Stimulated activated CD8-positive, alpha-beta memory T cell treated with anti-CD3 and anti-CD28 coated beads, Interleukin-7, amount 100 ng/mL, for 4 hours (primary cell): ENCODE results near the gene PKP1.

Source experiments
- DNase-seq, 2 donors: peaks; one replicate each; pipeline ENCODE4 v3.0.0-alpha.2; 2020; ENCODE audit warnings: low read depth in 2 of 2

The PKP1 gene

DNA sequence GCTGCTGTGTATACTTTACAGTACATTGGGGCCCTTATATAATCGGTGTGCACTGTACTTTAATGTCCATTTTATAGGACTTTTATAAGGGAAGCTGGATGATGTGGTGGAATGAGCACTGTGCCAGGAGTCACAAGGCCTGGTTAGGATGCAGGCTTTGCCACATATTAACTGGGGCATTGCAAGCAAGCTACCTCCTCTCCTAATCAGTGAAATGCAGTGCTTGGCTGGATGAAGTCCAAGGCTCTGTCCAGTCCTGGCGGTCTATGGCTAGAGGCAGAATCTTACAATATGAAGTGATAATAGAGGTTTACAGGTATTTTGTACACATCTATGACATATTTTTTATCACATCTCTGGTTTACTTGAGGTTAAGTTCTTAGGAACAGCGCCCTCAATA lies 1.7 kb upstream of the PKP1 start:
- no peak for DNase-seq

DNA sequence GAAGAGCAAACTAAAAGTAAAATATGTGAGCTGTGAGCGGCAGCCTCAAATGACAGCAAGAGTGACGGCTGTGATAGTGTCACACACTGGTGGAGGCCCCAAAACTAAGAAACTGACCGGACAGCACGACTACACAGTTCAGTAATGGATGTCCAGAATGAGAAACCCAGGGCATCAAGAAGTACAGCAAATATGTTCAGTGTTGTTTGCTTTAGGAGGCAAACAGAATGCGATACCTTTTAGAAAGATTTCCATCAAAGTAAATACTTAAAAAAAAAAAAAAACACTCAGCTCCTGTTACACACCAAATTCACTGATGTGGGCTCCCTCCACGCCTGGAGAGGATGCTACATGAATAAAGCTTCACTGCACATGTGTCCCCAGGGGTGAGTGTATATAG lies 1.1 kb upstream of the PKP1 start:
- no peak for DNase-seq

DNA sequence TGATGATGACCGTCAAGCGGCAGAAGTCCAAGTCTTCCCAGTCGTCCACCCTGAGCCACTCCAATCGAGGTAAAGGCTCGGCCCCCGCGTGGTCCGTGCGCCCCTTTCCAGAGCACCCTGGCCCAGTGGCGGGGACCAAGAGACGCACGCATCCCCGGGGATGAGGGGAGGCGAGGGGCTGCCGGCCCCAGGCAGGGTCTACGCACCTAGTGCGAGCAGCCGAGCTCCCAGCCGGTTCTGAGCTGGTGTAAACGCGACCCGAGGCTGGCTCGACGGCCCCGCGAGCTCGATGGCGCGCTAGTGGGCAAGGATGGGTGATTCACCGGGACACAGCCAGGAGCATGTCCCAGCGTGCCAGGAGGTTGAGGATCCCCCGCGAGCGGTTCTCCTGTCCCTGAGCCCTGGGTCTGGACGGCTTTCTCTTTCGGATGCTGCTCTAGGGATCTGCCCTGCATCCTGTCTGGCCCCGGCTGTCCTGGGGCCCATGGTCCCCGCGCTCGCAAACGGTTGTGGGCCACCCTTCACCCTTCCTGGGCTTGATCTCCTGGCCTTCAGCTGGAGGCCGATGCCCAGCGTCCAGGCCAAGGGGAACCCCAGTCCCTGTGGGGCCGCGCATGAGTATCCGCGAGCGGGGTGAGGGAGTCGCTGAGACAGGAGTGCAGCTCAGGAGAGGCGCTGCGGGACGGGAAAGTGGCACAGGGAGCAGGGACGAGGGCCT lies 689 bp downstream of the PKP1 start:
- DNase-seq = no peak

DNA sequence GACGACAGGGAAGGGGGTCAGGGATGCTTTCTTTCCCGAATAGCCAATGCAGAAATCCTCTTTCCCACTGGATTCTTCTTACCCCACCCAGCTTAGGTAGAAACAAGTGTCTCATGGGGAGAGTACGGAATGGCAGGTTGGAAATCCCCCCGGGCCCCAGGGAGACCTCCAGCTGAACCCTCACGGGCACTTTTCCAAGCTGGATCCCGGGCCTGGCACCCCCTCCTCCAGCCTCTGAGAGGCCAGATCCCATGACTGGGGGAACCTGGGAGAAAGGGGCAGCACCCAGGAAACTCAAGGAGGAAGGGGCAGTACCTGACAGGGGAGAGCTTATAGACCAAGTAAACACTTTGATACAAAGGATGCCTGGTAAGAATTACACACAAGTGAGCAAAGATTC lies 1.3 kb downstream of the PKP1 start:
- no peak for DNase-seq

DNA sequence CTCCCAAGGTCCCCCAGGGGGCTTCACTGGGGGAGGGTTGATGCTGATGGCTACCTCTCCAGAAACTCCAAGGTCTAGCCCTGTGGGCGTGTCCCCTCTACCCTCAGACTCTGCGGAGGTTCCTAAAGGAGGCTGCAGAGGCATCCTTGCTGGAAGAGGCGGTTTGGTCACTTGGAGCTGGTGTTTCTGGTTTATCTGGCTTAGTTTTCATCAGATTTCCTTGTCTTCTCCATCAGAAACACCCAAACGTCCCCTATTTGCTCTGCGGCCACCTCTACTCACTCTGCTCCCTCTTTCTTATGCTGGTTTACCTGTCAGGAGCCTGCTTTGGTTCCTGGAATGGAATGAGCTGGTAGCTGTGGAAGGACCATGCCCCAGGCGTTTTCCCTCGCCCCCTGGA lies 2.5 kb downstream of the PKP1 start:
- no peak for DNase-seq

DNA sequence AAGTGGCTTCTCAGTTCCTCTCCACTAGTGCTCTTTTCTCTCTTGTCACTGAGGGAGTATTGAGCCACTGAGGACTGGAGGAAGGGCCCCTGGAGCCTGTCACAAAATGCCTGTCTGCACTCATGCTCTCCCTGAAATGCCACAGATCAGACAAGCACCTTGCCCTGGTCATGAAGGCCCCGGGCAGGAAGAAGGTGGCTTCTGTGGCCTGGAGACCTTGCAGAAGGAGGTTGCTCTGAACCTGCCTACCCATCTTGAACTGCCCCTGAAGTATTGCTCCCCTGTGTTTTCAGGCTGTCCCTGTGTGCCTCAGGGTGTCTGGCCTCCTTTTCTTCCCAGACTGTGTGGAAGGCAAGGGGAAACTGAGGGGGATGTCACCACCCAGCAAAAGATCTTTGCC lies 3.1 kb downstream of the PKP1 start:
- no peak for DNase-seq

DNA sequence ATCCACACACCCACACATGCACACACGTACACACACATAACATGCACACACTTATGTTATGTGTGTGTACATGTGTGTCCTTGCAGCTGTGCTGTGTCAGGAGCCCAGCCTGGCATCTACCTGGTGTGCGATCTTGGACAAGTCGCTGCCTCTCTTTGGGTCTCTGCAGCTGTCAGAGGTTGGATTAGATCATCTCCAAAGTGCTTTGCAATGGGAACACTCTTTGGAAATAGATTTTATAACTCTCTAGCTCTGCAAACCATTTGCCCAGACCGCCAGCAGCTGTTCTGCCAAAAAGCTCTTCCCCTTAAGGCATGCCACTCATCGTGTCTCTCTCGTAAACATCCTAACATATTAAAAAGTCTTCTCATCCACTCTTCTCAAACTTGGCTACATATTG lies 4.7 kb downstream of the PKP1 start:
- DNase-seq = no peak

DNA sequence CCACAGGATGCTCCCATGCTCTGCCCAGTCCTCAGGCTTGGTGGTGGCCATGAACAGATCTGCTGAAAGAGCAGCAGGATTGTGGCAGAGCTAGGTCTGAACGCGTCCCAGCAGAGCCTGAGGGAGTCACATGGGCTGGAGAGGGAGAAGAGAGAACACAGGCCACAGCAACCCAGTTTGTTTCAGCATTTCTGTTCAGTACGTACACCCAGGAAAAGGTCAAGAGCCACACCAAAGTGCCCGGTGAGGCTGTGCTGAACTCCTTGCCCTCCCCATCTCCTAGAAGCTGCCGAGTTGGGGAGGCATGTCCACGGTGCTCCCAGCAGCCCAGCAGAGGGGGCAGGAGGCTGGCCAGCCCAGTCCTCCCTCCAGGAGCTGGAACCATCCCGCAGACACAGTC lies 5.5 kb downstream of the PKP1 start:
- DNase-seq = no peak

DNA sequence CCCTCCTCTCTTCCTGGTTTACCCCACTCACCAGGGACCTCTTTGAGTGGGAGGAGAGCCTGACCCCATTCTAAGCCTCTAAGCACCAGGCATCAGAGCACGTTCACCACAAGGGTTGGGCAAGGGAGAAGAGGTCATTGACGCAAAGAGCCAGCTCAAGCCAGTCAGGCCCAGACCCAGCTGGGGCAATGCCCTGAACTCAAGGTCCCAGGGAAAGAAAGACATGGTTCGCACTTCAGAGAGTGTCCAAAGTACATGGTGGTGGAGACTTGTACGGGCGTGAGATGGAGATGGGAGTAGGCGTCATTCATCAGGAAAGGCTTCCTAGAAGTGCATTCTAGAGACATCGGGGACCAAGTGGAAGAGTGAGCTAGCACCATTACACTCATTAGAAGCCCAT lies 7.2 kb downstream of the PKP1 start:
- no peak for DNase-seq

DNA sequence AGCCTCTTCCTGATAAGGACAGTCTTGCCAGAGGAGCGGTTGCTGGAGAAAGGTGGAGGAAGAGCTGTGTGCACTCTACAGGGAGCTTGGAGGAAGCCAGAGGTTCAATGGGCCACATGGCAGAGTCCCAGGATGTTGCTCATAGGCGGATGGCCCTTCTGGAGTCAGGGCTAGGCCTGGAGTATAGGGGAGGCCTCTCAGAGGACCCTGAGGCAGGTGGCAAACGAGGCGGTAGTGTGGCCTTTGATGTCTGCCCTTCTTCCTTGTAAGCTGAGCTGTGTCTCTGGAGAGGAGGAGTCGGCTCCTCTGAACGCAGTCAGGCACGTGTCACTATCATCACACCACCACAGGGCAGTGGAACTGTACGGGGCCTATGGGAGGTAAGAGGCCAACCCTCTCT lies 8.6 kb downstream of the PKP1 start:
- no peak for DNase-seq

DNA sequence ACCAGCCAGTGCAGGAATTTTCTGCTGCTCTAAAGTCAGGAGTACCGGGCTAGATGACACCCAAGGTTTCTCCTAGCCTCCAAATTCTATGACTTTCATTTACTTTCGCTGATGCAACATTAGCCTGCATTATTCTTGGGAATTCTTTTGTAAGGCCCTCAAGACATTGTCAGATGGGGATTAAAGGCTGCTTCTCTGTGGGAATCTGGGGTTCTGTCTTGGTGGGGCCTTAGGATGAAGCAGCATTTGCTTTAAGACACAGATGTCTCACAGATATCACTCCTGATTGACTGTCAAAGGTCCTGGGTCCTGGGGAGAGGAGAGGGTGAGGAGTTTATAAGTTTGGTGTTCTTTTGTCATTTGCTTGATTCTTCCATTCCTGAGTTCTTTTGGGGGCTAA lies 11.6 kb downstream of the PKP1 start:
- DNase-seq = no peak

DNA sequence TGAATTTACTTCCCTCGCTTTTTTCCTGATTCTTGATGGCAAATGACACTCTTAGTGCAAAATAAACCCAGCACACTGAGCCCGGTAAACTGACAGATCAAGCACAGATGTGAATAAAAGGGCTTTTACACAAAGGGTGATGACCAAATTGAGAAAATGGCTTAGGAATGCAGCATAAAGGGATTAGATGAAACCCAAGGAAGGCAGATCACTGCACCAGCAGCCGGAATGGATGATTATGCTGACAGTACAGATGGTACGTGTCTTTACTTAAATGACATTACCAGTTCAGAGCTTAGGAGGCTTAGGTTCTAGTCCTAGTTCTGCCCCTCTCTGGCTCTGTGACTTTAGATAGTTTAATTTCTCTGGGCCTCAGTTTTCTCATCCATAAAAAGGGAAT lies 12.0 kb downstream of the PKP1 start:
- DNase-seq = no peak

DNA sequence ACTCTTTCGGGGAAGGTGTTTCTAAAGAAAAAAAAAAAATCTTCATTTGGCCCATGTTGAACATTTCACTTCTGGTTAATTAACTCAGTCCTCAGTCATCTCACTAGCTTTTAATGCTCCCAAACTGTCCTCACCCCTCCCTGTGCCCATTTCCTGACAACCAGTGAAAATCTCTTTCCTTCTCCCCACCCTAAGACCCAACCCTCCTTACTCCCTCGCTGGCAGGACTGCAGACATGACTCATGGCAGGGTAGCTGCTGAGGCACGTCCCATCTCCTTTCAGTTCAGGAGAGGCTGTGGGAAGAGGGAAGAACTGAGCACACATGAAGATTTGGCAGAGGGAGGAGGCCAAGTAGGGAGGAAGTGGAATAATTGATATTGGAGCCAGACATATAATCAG lies 12.6 kb downstream of the PKP1 start:
- DNase-seq = no peak

DNA sequence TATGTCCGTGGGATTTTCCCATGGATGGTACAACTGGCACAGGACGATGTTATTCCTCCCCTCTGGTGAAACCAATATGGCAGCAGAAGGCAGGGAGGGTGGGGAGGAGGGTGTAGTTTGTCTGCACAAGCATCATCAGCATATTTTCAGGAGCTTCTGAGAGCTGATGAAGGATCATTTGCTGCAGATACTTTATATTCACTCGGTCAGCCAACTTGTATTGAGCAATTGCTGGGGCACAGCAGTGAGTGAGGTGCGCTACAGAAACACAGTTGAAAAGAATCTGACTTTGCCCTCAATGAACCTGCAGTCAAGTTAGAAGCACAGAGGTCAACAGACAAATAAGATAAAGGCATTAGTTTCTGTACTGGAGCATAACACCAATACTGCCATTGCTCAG lies 13.0 kb downstream of the PKP1 start:
- DNase-seq = no peak

DNA sequence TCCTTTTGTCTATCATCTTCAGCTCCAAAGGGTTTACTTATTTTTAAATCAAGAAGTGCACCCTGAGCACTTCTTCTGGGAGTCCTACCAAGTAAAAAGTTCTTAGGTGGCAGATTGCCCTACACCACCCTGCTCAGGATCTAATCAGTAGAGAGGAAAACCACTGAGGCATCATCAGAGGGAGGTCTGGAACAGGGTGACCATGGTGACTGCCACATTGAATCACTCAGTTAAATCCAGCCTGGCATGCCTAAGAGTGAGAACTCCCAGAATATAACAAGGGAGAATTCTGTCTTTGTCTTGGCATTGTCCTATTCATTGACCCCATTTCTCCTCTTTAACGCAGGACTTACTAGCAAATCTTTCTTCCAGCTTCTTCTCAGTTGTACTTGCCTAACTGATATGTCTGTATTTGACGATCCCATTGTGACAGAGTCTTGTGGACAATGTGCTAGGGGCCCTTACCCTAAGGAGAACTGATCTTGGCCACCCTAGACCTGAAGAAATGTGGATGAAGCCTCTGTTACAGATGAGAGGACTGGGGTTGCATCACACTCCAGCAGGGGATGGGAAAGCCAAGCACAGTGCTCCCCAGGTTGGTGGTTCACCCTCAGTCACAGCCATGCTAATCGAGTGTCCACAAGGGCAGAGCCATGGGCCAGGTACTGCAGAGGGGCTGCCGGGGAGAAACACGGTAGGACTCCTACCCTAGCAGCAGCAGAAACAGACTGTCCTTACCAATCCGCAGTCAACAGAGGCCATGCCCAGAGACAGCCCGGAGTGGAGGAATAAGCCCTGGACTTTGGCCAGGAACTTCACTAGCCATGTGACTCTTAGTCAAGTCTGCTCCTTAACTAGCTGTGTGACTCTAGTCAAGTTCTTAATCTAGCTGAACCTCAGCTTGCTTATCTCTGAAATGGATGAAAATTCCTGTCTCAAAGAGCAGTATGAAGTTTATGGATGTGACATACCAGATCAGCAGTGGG lies 15.4 kb downstream of the PKP1 start:
- DNase-seq = no peak

DNA sequence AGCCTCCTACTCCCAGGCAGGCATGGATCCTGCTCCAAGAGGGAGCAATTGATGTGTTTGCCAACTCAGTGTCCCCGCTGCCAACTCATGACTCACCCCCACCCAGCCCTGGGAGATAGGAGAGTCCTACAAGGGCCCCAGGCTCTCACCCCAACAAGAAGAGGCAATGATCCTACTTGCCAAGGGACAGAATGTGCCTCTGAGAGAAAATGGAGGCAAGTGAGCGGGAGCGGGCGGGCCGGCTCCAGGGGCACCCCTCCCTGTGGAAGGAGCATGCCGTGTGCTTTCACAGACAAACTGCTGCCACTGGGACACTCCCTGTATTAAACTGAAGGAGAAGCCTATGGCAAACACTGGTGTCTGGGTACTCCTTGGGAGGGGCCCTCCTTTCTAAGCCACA lies 16.7 kb downstream of the PKP1 start:
- DNase-seq = no peak

DNA sequence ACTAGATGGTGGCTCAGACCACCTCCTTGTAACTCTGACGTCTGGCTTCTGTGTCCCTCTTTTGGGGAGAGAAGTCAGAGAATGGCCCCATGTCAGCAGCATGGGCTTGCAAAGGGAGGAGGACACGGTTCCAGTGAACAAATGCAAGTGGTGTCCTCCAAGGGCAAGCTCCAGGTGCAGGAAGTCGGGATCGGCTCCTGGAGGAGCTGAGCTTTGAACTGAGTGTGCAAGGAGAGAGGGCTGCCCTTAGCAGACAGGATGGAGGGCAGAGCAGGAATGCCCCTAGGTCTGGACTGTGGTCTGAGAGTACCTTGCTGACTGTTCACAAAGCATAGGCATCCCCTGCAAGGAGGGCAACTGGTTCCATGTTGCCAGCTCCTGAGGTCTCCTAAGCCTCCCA lies 17.3 kb downstream of the PKP1 start:
- DNase-seq = no peak

DNA sequence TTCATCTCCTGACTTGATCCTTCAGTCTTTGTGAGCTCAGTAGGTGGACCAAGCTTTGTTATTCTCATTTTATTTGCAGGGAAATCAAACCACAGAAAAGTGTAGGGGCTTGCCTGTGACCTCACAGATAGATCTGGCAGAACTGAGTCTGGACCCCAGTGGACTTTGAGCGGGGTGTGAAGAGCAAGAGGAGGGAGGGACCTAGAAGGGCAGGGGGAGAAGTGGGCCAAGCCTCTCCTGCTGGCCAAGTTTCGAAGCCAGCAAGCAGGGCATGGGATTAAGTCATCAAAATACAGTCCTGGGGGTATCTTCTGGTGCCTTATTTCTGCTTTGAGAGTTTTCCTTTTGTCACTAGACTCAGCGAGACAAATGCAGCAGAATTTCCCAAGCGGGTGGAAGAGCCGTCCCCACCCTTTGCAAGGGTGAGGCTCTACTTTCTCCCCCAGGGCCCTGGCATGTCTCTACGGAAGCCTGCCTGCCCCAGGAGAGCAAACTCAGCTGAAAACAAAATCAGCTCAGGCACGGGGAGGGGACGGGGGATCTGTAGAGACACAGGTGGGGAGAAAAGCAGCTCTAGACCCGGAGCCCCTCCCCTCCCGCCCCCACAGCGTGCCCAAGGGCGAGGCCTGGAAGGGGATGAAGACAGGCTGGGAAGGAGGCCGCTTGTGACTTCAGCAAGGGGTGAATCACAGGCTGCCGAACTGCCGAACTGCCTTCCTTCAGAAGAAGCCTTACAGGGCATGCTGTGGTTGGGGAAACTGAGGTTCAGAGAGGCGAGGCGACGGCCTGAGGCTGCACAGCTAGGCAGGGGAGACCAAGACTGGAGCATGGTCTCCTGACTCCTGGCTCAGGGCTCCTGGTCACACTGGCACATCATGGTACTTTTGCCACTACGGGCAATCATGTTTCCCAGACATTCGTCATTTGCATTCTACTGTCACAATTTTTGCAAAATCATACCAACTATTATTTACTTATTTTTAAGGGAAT lies 19.2 kb downstream of the PKP1 start:
- no peak for DNase-seq

DNA sequence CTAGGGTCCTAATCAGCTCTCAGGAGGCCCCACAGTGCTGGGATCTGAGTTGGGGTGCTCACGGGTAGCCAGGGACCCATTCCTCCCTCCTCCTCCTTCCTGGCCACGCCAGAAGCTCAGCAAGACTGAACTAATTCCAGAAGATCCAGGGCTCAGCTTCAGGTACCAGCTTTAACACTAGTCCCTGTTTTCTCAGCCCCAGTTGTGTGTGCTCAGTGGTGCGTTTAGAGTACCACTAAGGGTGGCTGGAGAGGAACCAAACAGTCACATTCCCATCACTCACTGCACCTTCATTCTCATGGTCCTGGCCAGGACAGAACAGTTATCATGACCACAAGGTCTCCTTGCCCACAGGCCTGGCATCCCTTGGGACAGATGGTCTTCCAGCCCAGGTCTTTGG lies 20.8 kb downstream of the PKP1 start:
- DNase-seq = no peak

DNA sequence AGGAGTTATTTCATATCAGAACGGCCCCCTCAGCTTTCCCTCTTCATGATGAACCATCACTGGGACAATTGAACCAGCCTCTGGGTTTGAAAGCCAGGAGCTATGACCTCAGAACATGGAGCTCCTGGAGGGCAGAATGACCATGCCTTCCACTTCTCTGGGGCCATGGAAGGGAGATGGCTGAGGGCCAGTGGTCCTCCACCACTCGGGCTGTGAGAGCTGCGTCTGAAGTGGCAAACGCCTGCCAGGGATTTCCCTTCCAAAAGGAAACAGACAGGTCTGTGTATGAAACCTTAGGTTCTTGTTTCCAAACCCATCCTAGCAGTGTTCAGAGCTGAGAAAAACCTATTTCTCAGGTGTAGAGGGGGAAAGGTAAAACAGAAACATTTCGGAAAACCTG lies 22.5 kb downstream of the PKP1 start:
- no peak for DNase-seq

DNA sequence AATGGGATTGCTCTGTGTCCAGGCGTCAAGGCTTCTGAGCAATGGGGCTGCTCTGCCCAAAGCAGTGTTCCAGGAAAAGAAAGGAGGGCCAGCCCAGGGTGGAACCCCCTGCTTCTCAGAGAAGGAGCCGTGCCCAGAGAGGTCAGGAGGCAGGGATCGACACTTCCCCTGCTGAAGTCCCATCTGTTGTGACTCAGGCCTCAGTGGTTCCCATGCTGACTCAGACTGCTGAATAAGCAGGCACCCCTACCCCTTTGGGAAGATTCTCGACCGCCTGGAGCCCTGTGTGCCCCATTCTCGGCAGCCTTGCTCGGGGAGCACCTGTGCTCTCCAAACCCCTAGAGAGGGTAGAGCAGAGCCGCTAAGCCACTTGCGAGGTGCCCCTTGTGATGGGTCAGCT lies 23.9 kb downstream of the PKP1 start:
- no peak for DNase-seq
